Measurements from ENCODE around the gene TMTC1.

TMTC1 gene

DNA sequence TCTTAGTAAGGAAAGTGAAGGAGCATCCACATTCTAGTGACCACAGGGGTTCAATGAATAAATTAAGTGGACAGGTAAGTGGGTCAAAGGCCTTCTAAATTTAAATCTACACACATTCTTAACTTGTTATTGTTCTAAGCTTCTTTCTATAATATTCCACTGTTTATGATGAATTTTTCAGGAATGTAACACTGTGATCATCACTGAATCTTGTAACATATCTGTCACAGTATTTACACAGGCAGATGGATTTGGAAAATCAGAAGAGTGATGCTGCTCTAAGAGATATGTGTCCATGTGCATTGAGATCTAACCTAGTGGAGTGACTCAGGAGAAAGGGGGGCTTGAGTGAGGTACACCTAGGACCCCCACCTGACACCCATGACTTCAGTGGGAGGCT lies 170.8 kb downstream of the TMTC1 start:
- Histone ChIP-seq H2BK5ac (ENCODE audit: low read depth, low read length, poor library complexity) (no peak overlapping the region), H3K36me3 (ENCODE audit: control insufficient read depth in 1 of 2, insufficient read depth in 2 of 2, low read length in 2 of 2) (no peaks in the 10 kb centered on the region), H3K14ac (ENCODE audit: low read length) (no peak overlapping the region), H2BK120ac (ENCODE audit: insufficient read depth, low read length, poor library complexity) (no peak overlapping the region), H4K12ac (ENCODE audit: low read depth, low read length) (no peak overlapping the region), H3K27me3 (ENCODE audit: insufficient read depth, low read length) (no peaks in the 10 kb centered on the region), H3K27ac (ENCODE audit: low read depth, low read length) (no peak overlapping the region), H4K8ac (ENCODE audit: low read depth, low read length) (no peak overlapping the region), H3K9me3 (ENCODE audit: insufficient read depth, low read depth, low read length) (peaks cover 1% of the 10 kb centered on the region), H3K4me2 (ENCODE audit: low read length) (no peak overlapping the region), H4K91ac (ENCODE audit: low read depth, low read length) (no peak overlapping the region), H3K79me1 (ENCODE audit: low read length) (no peaks in the 10 kb centered on the region), H2AK5ac (ENCODE audit: low read length) (no peak overlapping the region), H3K4ac (ENCODE audit: low read depth, low read length) (no peak overlapping the region), H2BK12ac (ENCODE audit: low read length) (no peak overlapping the region), H3K23ac (ENCODE audit: low read length) (no peak overlapping the region), H2AFZ (ENCODE audit: insufficient read depth, low read length, poor library complexity) (no peak overlapping the region), H3K4me1 (ENCODE audit: control insufficient read depth in 1 of 2, insufficient read depth in 2 of 2, low read length in 2 of 2) (peaks cover 2 to 5% of the 10 kb centered on the region in 2 experiments), H3K9ac (ENCODE audit: low read length) (no peak overlapping the region), H3K4me3 (ENCODE audit: low read depth, low read length) (no peak overlapping the region), H3K79me2 (ENCODE audit: control insufficient read depth, insufficient read depth, low read length, poor library complexity) (no peaks in the 10 kb centered on the region), H3K18ac (ENCODE audit: low read length) (no peak overlapping the region)
- DNase-seq: no peak

GRCh38 chr12:29611906-29612305 lies 171.8 kb downstream of the TMTC1 start:
- no peak overlapping the region for H2AK5ac ChIP-seq (ENCODE audit: low read length)
- no peak overlapping the region for H4K91ac ChIP-seq (ENCODE audit: low read depth, low read length)
- H3K18ac ChIP-seq (ENCODE audit: low read length): no peak overlapping the region
- H3K23ac ChIP-seq (ENCODE audit: low read length): no peak overlapping the region
- H4K12ac ChIP-seq (ENCODE audit: low read depth, low read length): no peak overlapping the region
- no peak overlapping the region for H3K14ac ChIP-seq (ENCODE audit: low read length)
- H3K4me1 ChIP-seq (ENCODE audit: control insufficient read depth in 1 of 2, insufficient read depth in 2 of 2, low read length in 2 of 2): peaks cover 2 to 3% of the 10 kb centered on the region in 2 experiments
- H3K79me2 ChIP-seq (ENCODE audit: control insufficient read depth, insufficient read depth, low read length, poor library complexity): no peaks in the 10 kb centered on the region
- H3K4me2 ChIP-seq (ENCODE audit: low read length): no peak overlapping the region
- H3K36me3 ChIP-seq (ENCODE audit: control insufficient read depth in 1 of 2, insufficient read depth in 2 of 2, low read length in 2 of 2): no peaks in the 10 kb centered on the region
- no peak for DNase-seq
- H3K27ac ChIP-seq (ENCODE audit: low read depth, low read length): no peak overlapping the region
- peaks cover 1% of the 10 kb centered on the region for H3K9me3 ChIP-seq (ENCODE audit: insufficient read depth, low read depth, low read length)
- WGBS (ENCODE audit: extremely low coverage, insufficient coverage, insufficient read length): no CpG with 5 or more reads among the region's 3 CpGs
- no peak overlapping the region for H3K4ac ChIP-seq (ENCODE audit: low read depth, low read length)
- H2AFZ ChIP-seq (ENCODE audit: insufficient read depth, low read length, poor library complexity): no peak overlapping the region
- H2BK120ac ChIP-seq (ENCODE audit: insufficient read depth, low read length, poor library complexity): no peak overlapping the region
- no peak overlapping the region for H3K9ac ChIP-seq (ENCODE audit: low read length)
- H3K27me3 ChIP-seq (ENCODE audit: insufficient read depth, low read length): no peaks in the 10 kb centered on the region
- H3K4me3 ChIP-seq (ENCODE audit: low read depth, low read length): no peak overlapping the region
- H3K79me1 ChIP-seq (ENCODE audit: low read length): no peaks in the 10 kb centered on the region
- no peak overlapping the region for H4K8ac ChIP-seq (ENCODE audit: low read depth, low read length)
- H2BK5ac ChIP-seq (ENCODE audit: low read depth, low read length, poor library complexity): no peak overlapping the region
- no peak overlapping the region for H2BK12ac ChIP-seq (ENCODE audit: low read length)

DNA sequence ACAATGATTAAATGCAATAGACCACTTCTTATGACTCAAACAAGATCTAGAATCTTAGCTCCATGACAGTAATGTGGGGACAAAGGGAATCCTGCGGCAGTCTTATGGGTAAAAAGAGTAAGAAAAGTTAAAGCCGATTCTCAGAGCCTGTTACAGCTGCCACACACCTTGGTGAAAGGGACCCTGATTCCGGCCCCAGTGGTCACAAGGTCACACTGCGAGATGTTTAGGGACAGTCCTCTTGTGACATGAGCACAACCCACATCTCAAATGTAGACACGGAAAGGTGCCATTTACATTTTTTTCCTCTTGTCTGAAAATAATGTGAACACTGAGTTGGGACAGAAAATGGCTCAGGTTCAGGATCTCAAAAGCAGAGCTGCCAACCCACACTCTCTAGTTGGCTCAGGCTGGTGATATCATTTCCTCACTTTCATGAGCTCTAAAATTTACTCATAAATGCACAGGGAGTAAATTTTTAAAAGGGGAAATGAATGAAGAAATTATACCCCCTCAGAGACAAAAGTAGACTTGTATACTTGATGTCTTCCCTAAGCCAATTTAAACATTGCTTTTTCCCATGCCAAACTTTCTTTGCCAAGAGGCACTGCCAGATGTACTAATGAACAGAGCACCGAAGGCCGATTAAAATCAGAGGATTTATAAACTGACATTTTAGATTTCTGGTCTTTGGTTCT lies 173.1 kb downstream of the TMTC1 start:
- no peak overlapping the region for H3K27ac ChIP-seq (ENCODE audit: low read depth, low read length)
- H3K9me3 ChIP-seq (ENCODE audit: insufficient read depth, low read depth, low read length): peaks cover 1% of the 10 kb centered on the region
- no peak overlapping the region for H2AK5ac ChIP-seq (ENCODE audit: low read length)
- H3K4ac ChIP-seq (ENCODE audit: low read depth, low read length): no peak overlapping the region
- no peak overlapping the region for H3K14ac ChIP-seq (ENCODE audit: low read length)
- no peak overlapping the region for H4K8ac ChIP-seq (ENCODE audit: low read depth, low read length)
- peaks cover 2 to 3% of the 10 kb centered on the region in 2 experiments for H3K4me1 ChIP-seq (ENCODE audit: control insufficient read depth in 1 of 2, insufficient read depth in 2 of 2, low read length in 2 of 2)
- H2BK5ac ChIP-seq (ENCODE audit: low read depth, low read length, poor library complexity): no peak overlapping the region
- H3K4me3 ChIP-seq (ENCODE audit: low read depth, low read length): no peak overlapping the region
- H2BK12ac ChIP-seq (ENCODE audit: low read length): no peak overlapping the region
- no peak overlapping the region for H2AFZ ChIP-seq (ENCODE audit: insufficient read depth, low read length, poor library complexity)
- DNase-seq: no peak
- H3K79me1 ChIP-seq (ENCODE audit: low read length): no peaks in the 10 kb centered on the region
- no CpG with 5 or more reads among the region's 7 CpGs for WGBS (ENCODE audit: extremely low coverage, insufficient coverage, insufficient read length)
- no peak overlapping the region for H3K4me2 ChIP-seq (ENCODE audit: low read length)
- no peak overlapping the region for H3K23ac ChIP-seq (ENCODE audit: low read length)
- H3K9ac ChIP-seq (ENCODE audit: low read length): no peak overlapping the region
- H3K27me3 ChIP-seq (ENCODE audit: insufficient read depth, low read length): no peaks in the 10 kb centered on the region
- H4K12ac ChIP-seq (ENCODE audit: low read depth, low read length): no peak overlapping the region
- H3K36me3 ChIP-seq (ENCODE audit: control insufficient read depth in 1 of 2, insufficient read depth in 2 of 2, low read length in 2 of 2): no peaks in the 10 kb centered on the region
- H2BK120ac ChIP-seq (ENCODE audit: insufficient read depth, low read length, poor library complexity): no peak overlapping the region
- H3K79me2 ChIP-seq (ENCODE audit: control insufficient read depth, insufficient read depth, low read length, poor library complexity): no peaks in the 10 kb centered on the region
- no peak overlapping the region for H3K18ac ChIP-seq (ENCODE audit: low read length)
- H4K91ac ChIP-seq (ENCODE audit: low read depth, low read length): no peak overlapping the region

GRCh38 chr12:29609431-29610215 lies 174.1 kb downstream of the TMTC1 start:
- H4K8ac ChIP-seq (ENCODE audit: low read depth, low read length): no peak overlapping the region
- no peak for DNase-seq
- no peak overlapping the region for H2BK12ac ChIP-seq (ENCODE audit: low read length)
- no CpG with 5 or more reads among the region's 12 CpGs for WGBS (ENCODE audit: extremely low coverage, insufficient coverage, insufficient read length)
- H3K23ac ChIP-seq (ENCODE audit: low read length): no peak overlapping the region
- H3K14ac ChIP-seq (ENCODE audit: low read length): no peak overlapping the region
- peaks cover 1% of the 10 kb centered on the region for H3K9me3 ChIP-seq (ENCODE audit: insufficient read depth, low read depth, low read length)
- no peak overlapping the region for H3K4ac ChIP-seq (ENCODE audit: low read depth, low read length)
- H3K4me3 ChIP-seq (ENCODE audit: low read depth, low read length): no peak overlapping the region
- no peaks in the 10 kb centered on the region for H3K79me1 ChIP-seq (ENCODE audit: low read length)
- H3K9ac ChIP-seq (ENCODE audit: low read length): no peak overlapping the region
- no peak overlapping the region for H3K18ac ChIP-seq (ENCODE audit: low read length)
- H2AK5ac ChIP-seq (ENCODE audit: low read length): no peak overlapping the region
- no peaks in the 10 kb centered on the region for H3K27me3 ChIP-seq (ENCODE audit: insufficient read depth, low read length)
- H3K4me1 ChIP-seq (ENCODE audit: control insufficient read depth in 1 of 2, insufficient read depth in 2 of 2, low read length in 2 of 2): peaks cover 2 to 3% of the 10 kb centered on the region in 2 experiments
- H3K4me2 ChIP-seq (ENCODE audit: low read length): no peak overlapping the region
- no peak overlapping the region for H2AFZ ChIP-seq (ENCODE audit: insufficient read depth, low read length, poor library complexity)
- no peaks in the 10 kb centered on the region for H3K36me3 ChIP-seq (ENCODE audit: control insufficient read depth in 1 of 2, insufficient read depth in 2 of 2, low read length in 2 of 2)
- no peak overlapping the region for H2BK120ac ChIP-seq (ENCODE audit: insufficient read depth, low read length, poor library complexity)
- H4K91ac ChIP-seq (ENCODE audit: low read depth, low read length): no peak overlapping the region
- no peak overlapping the region for H2BK5ac ChIP-seq (ENCODE audit: low read depth, low read length, poor library complexity)
- H4K12ac ChIP-seq (ENCODE audit: low read depth, low read length): no peak overlapping the region
- no peaks in the 10 kb centered on the region for H3K79me2 ChIP-seq (ENCODE audit: control insufficient read depth, insufficient read depth, low read length, poor library complexity)
- H3K27ac ChIP-seq (ENCODE audit: low read depth, low read length): no peak overlapping the region

All from trophoblast cell (in vitro differentiated cells and primary cell).